Activated CD8-positive, alpha-beta memory T cell treated with anti-CD3 and anti-CD28 coated beads, Interleukin-2, amount 50 U/mL, for 1 hour (primary cell): Measurements from ENCODE around the gene HSPA4.
"Not testable (repeated sequence)": the region's sequence is repeated elsewhere in the genome, so short reads cannot be mapped to it uniquely, and the experiment has no call there.

Experiments used
- DNase-seq: peaks from one replicate; pipeline ENCODE4 v3.0.0-alpha.2; 2020; ENCODE audit errors: extremely low read depth

HSPA4 gene

DNA sequence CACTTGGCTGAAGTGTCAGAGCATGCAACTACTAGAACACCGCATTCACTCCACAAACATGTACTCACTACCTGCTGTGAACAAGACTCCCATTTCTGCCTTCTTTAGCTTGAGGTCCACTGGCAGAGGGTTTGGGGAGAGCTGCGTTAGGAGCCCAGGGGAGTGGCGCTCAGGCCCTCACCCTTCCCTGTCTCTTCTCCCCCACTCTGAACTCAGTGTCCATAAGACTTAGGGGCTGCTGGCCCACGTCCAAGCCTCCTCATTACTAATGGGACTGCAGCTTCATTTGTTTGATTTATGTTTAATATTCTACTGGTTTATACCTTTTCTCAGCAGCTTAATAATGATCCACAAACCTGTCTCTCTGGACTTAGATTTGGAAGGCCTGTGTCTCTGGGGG lies 70.9 kb downstream of the HSPA4 start:
- no peak for DNase-seq

DNA sequence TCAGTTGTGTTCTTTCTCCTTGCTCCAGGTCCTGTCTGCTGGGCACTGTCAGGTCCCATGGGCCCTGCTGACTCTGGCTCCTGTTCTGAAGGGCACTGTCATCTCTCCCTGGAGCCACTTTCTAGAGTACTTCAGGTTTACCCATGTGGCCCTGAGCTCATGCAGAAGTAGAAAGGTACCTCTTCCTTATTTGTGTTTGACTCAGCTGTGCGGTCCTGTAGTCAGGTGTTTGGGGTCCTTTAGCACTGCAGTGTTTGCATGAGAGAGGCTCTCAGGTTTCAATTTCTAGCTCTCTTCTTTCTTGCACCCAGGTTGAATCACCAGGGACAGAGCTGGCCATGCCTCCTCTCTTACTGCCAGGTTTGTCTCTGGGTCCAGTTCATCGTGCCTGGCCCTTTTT lies 71.5 kb downstream of the HSPA4 start:
- DNase-seq, result no peak

DNA sequence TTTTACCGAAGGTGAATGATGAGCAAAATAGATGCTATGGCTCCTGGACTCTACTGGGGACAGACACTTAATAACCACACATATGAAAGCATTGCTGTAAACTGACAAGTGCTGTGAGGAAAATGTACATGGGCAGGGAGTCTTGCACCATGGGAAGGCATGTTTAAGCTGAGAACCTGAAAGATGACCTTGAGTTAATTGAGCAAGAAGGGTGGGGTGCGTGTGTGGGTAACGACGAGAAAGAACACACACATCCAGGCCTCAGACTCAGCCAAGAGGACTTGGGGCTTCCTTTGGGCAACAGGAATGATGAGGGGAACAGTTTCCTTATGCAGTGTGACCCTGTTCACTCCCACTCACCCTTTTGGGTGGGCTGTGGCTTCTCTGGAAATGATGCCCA lies 73.1 kb downstream of the HSPA4 start:
- no peak for DNase-seq

DNA sequence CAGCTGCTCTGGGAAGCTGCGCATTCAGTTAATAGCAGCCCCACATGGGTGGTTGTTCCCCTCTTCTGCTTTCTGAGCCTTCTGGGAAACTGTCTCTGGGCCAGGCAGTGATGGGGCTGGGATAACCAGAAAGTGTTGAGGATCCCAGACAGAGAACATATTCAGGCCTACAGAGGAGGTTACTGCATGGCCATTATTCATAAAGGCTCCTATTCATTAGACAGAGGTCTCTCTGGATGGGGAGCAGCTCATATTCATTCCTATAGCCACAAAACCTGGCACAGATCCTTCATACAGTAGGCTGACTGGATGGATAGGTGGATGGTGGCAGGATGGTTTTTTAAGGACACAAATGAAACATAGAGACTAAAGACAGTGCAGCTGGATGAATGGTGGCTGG lies 76.3 kb downstream of the HSPA4 start:
- no peak for DNase-seq

DNA sequence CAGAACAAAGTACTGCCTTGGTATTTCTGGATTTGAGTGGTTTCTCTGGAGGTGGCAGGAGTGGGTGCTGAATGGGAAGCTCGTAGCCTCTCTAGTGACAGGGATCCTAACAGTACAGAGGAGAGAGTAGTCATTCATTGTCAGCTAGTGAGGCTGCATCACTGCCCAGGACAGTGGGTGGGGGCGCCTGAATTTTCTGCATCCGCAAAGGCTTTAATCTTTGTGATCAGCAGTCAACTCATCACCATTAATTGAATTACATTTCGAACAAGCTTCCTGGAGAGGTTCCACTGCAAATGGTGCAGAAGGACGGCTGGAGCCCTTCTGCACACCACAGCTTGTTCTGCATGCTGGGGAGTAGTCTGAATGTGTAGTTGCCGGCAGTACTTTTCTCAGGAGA lies 77.5 kb downstream of the HSPA4 start:
- no peak for DNase-seq

DNA sequence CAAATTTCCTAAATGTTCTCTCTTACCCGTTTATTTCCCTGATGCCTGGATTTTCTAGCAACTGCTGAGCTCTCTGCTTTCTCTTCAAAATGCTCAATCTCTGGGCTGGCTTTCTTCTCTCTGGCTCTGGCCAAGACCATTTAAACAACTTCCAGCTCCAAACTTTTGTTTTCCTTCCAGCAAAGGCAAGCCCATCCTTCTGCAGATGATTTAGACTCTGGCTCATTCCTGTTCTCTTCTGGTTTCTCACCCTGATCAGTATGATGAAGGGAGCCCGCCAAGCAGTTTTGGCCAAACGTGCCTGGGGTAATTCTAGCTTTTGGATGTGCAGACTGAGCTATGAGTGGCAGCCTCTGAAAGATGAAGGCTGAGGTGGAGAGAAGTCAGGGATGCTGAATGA lies 78.1 kb downstream of the HSPA4 start:
- DNase-seq, result no peak

DNA sequence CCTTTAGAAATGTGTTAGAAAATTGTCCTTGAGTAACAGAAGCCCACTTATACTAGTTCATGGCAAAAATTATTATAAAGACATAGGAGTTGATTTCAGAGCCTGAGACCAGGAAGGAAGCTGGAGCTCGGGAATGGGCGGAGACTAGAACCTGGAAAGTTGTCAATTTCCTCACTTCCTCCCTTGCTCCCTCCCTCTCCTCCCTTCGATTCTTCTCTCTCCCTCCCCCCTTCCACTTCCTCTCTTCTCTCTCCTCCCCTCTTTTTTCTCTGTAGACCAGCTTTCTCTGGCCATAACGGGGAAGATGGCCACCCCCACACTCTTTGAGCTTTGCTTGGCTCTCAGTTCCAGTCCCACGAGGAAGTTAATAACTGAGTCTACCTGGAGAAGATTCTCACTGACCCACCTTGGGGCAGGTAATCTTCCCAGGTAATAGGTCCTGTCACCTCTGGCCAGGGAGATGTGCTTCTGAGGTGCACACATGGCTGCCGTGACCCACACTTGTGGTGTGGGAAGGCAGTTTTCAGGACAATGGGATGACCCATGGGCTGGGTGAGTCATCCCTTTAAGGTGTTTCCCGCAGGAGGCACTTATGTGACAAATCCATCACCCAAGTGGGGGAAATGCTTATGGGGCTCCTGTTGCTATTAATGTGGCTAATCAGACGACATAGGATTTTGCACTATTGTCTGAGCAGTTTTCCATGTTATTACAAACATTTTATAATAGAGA lies 78.7 kb downstream of the HSPA4 start:
- DNase-seq, result no peak

DNA sequence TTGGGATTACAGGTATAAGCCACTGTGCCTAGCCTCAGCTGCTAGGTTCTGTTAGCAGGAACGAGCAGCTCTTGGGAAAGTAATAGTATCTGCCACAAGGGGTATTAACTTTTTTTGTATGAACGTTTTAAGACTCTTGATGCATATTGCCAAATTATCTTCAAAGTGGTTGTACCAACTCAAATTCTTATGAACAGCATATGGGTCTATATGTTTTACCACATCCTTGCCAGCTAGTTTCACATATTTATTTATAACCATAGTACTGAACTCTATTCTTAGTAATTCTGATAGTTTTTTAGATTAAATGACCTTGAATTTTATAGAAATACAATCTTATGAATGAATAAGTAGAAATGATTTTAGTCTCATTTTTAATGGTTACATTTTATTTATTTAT lies 80.9 kb downstream of the HSPA4 start:
- DNase-seq, result no peak

DNA sequence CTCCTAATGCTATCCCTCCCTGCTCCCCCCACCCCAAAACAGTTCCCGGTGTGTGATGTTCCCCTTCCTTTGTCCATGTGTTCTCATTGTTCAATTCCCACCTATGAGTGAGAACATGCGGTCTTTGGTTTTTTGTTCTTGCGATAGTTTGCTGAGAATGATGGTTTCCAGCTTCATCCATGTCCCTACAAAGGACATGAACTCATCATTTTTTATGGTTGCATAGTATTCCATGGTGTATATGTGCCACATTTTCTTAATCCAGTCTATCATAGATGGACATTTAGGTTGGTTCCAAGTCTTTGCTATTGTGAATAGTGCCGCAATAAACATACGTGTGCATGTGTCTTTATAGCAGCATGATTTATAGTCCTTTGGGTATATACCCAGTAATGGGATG lies 81.4 kb downstream of the HSPA4 start:
- DNase-seq, result not testable (repeated sequence)

DNA sequence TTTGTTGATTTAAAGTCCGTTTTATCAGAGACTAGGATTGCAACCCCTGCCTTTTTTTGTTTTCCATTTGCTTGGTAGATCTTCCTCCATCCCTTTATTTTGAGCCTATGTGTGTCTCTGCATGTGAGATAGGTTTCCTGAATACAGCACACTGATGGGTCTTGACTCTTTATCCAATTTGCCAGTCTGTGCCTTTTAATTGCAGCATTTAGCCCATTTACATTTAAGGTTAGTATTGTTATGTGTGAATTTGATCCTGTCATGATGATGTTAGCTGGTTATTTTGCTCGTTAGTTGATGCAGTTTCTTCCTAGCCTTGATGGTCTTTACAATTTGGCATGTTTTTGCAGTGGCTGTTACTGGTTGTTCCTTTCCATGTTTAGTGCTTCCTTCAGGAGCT lies 85.1 kb downstream of the HSPA4 start:
- not testable (repeated sequence) for DNase-seq

DNA sequence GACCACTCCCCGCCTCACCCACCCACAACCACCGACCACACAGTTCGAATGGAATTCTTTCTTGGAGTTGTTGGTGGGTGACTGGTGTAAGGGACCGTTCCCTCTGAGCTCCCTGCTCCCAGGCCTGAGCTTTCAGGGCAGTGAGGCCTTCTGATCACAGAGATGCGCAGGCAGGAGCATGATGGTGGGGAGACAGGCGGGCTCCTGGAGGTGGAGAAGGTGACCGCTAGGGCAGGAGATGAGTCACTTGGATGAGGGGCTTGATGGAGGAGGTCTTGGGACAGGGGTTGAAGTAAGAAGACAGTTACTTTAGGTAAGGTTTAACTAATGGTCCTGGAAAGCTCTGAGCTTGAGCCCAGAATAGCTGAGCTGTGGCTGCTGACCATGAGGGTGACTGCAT lies 88.5 kb downstream of the HSPA4 start:
- DNase-seq, result no peak

DNA sequence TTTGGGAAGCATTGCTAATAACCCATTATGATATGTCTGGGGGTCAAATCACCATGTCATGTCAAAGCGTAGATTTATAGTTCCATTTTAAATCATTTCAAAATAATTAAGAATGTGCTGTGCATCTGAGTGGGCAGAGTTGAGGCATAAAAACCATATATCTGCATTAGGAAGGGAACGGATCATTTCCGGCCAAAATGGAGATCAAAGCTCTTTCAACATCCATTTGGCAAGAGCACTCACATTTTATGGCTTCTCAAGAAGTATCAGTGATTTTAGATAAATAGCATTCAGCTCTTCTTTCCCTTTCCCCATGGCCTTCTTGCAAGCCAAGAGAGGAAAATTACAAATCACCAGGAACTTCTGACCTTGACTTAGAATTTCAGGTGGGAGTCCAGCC lies 89.9 kb downstream of the HSPA4 start:
- no peak for DNase-seq

DNA sequence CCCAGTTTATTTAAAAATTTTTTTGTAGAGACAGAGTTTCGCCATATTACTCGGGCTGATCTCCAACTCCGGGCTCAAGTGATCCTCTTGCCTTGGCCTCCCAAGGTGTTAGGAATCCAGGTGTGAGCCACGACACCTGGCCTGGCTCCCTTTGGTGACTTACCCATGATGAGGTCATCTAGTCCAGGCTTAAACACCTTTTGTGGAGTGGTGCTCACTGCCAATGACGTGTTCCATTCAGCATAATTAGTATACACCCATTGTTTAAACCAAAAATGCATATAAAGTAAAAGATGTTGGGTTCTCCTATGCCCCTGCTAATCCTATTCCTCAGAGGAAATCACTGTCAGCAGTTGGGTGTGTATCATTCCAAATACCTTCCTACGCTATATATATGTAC lies 91.0 kb downstream of the HSPA4 start:
- DNase-seq, result no peak

DNA sequence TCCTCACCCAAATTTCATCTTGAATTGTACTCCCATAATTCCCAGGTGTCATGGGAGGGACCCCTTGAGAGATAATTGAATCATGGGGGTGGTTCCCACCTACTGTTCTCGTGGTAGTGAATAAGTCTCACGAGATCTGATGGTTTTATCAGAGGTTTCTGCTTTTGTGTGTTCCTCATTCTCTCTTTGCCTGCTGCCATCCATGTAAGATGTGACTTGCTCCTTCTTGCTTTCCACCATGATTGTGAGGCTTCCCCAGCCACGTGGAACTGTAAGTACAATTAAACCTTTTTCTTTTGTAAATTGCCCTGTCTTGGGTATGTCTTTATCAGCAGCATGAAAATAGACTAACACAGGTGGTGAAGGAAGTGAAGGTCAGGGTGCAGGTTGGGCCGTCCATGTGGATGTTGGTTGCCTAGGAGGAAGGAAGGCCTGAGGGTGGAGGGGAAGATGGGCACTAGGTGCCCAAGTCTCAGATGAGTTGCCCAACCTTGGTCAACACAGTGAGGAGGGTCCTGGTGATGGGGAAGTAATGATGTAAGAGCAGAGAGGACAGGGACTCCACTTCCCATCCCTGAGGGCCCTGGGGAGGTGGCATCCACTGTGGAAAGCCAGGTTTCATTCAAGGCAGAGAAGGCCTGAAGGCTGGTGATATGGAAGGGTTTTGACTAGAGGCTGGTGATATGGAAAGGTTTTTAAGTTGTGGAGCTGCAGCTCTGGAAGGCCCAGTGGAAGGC lies 92.6 kb downstream of the HSPA4 start:
- DNase-seq, result no peak

DNA sequence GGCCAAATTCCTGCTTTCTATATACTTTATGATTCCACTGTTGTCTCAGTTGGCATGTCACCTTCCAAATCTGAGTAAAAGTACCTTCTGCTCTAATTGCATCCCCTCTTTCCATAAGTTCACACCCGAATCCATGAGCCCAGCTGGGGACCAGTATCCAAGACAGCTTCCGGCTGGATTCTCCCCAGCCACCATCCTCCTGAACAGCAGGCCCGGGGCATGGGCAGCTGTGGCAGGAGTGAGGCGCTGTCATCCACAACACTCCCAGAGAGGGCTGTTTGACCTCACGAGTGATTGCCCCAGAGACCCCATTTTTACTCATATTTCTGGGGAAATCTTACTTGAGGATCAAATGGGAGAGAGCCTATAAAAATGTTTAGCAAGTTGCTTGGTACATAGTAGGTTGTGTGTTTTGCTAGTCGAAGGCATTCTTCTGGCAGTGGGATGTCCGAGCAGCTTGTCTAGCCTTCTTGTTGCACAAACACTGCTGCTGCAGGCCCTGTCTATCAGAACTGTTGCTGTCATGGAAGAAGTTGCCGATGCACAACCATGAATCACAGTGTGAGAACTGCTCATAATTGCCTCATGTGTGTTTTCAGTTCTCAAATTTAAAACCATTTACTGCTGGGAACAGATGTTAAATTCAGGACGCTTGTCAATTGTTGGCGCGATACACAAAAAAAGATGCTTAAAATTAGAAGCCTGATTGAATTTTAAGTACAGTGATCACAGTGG lies 93.8 kb downstream of the HSPA4 start:
- DNase-seq, result no peak

DNA sequence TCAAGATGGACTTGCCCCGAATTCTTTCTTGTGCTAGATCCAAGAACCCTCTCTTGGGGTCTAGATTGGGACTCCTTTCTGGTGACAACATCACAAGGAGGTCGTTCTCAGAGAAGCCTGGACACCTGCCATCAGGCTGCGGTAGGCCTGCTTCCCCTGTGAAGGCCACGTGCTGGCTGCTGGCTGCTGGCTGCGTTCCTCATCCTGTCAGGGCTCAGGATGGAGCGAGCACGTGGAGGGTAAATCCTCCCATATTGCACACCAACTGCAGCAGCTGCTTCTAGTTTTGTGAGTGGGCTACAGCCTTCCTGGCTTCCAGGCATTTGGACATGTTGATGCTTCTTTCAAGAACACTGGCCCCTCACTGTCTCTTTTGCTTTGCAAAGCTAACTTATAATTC lies 95.6 kb downstream of the HSPA4 start:
- DNase-seq, result no peak

DNA sequence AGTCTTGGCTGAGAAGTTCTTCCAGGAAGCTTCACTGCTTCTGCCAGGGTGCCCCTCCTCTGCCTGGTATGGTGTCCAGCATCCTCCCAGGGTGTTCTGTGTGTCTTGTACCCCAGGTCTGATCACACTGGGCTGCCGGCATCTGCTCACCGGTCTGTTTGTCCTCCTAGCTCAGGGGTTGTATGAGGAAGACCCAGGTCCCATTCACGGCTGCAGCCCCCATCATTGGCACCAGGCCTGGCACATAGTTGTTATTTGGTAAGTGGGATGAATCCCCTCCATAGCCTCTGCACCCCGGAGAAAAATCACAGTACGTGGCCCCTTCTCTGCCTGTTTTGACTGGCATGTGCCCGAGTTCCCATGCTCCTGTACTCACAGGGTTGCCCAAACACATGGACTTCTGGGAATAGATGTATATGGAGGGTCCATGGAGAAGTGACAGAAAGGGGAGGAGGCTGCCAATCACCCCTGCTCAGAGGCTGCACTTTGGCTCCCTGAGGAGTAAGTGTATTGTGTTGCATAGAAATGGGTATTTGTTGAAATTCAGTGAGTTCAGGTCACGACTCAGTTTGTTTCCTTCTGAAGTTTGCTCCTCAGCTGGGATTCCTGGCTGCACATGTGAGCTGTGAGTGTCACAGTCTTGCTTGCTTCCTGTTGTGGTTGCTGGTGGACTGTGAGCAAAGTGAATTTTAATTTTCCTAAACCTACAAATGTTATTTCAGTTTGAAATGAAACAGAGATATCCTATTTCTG lies 96.2 kb downstream of the HSPA4 start:
- no peak for DNase-seq

DNA sequence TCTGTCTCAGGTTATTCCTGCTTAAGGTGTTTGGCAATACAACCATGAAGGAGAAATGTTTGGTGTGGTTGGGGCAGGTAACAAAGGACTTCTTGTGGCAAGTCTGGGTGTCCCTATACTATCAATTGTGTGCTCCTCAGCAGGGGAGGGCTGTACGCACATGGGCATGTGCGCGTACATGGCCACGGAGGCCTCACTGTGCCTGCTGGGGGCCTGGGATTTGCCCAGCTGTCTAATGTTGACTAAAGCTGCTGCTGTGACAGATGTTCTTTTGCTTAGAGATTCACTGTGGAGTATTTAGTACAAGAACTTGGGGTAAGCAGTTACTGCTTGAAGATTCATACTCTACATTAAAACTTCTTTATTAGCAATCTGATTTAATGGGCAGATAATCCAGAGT lies 97.5 kb downstream of the HSPA4 start:
- DNase-seq, result no peak

DNA sequence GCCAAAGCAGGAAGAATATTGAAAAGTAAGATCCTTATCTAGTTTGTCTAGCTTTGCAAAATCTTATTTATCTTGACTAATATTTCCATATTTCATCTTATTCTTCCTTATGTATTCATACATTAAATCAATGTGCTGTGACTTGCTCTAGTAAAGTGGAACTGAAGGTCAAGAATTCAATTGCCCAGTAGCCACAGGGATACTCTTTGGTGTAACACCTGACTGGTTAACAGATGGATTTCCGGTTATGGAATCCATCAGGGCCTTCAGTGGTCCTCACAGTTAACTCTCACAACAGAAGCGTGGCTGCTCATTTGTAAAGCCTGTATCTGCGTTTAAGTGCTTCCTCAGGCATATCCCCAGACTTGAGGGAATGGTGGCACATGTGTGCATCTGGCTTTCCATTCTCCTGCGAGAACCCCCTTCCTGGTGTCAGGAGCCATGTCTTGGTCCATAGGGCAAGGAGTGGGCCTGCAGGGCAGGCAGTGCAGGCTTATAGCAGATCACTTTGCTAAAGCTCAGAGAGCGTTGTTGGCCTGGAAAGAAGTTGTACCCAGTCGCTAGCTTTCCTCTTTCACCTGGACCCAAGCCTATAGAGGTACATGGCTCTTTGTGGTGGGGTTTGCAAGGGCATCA lies 99.2 kb downstream of the HSPA4 start:
- DNase-seq, result no peak

DNA sequence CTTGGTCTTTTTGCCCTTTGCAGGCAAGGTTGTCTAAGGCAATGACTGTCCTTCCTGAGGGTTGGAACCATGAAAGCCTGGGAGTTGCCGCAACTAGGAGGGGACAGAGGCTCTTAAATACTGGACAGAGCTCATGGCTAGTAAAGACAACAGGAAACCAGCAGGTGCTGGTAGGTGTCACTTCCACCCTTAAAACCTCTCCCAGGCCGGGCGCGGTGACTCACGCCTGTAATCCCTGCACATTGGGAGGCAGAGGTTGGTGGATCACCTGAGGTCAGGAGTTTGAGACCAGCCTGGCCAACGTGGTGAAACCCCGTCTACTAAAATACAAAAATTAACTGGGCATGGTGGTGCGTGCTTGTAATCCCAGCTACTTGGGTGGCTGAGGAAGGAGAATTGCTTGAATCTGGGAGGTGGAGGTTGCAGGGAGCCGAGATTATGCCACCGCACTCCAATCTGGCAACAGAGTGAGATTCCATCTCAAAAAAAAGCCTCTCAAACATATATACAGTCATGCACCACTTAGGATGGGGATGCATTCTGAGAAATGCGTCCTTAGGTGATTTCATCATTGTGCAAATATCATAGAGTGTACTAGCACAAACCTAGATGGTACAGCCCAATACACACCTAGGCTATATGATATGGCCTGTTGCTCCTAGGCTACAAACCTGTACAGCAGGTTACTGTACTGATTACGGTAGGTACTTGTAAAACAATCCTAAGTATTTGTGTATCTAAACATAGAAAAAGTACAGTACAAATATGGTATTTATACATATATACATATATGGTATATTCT lies 102.7 kb downstream of the HSPA4 start:
- DNase-seq, result no peak
